B cell (primary cell): ENCODE measurements around the gene NTS. TPM values are rescaled to one million over a fixed set of nuclear protein-coding genes. Genes with fewer than 3 reads are reported as not detected.

ENCODE experiments used
- ATAC-seq: fragments of 200-7000 bp; cut with Tn5 transposase; one replicate; pipeline ENCODE4 v1.10.0; 2021; ENCODE audit warnings: low read depth, mild to moderate bottlenecking, moderate number of reproducible peaks, moderate library complexity
- CTCF ChIA-PET: fragments of 350-600 bp; sonication (Branson Sonifier 250); formaldehyde crosslinking; loops from one replicate; lab custom pipeline; 2021; ENCODE audit warnings: antibody characterized with exemption, inconsistent platforms; lab: Charles Lee
- POLR2A ChIA-PET: fragments of 350-600 bp; sonication (Branson Sonifier 250); formaldehyde crosslinking; loops from one replicate; lab custom pipeline; 2021; ENCODE audit warnings: antibody characterized with exemption; lab: Charles Lee
- DNase-seq: peaks from one replicate; pipeline ENCODE4 v3.0.0; 2013
- H2AFZ ChIP-seq: 2 replicates; pipeline ENCODE4 v1.6.1; 2012; ENCODE audit warnings: mild to moderate bottlenecking, low read depth, low read length; ENCODE audit not compliant: insufficient read depth, poor library complexity, severe bottlenecking
- H3K27ac ChIP-seq, 2 donors: 1 replicate in 1 of 2; 2 replicates in 1 of 2; pipeline ENCODE4 v1.5.1; 2012 to 2013; ENCODE audit warnings: low read length in 2 of 2, mild to moderate bottlenecking in 2 of 2, moderate library complexity in 1 of 2
- H3K27me3 ChIP-seq, 4 experiments: fragments of 200-600 bp in 1 of 4; sonication (generic) in 1 of 4; replicated peaks in 1 of 4; 1 replicate in 2 of 4; 2 replicates in 2 of 4; pipeline versions ENCODE4 v1.6.1 to v1.7.0; 2013 to 2016; ENCODE audit warnings: low read length in 3 of 4, mild to moderate bottlenecking in 2 of 4, mixed read lengths in 1 of 4, moderate library complexity in 1 of 4; ENCODE audit not compliant: insufficient read depth in 4 of 4, control insufficient read depth in 3 of 4; ENCODE audit errors: control extremely low read depth in 1 of 4
- H3K36me3 ChIP-seq, 2 experiments: replicated peaks in 1 of 2; 1 replicate in 1 of 2; 2 replicates in 1 of 2; pipeline versions ENCODE4 v1.6.1 to v1.7.1; 2013; ENCODE audit warnings: low read length in 1 of 2; ENCODE audit not compliant: insufficient read depth in 2 of 2, control insufficient read depth in 1 of 2; ENCODE audit errors: control extremely low read depth in 1 of 2, extremely low read depth in 1 of 2
- H3K4me1 ChIP-seq, 2 donors: fragments of 200-600 bp in 1 of 2; sonication (generic) in 1 of 2; 1 replicate in 1 of 2; 2 replicates in 1 of 2; pipeline versions ENCODE4 v1.5.1 to v1.6.1; 2013 to 2017; ENCODE audit warnings: low read length in 2 of 2; ENCODE audit not compliant: control insufficient read depth in 2 of 2, insufficient read depth in 2 of 2
- H3K4me2 ChIP-seq: replicated peaks from 2 replicates; pipeline ENCODE3; 2012; ENCODE audit warnings: mild to moderate bottlenecking, low read depth, low read length; ENCODE audit not compliant: poor library complexity, severe bottlenecking
- H3K4me3 ChIP-seq, 5 experiments: fragments of 200-600 bp in 1 of 5; sonication (generic) in 1 of 5; 1 replicate in 3 of 5; 2 replicates in 2 of 5; pipeline versions ENCODE4 v1.5.1 to v1.7.0; 2011 to 2016; ENCODE audit warnings: low read length in 4 of 5, mild to moderate bottlenecking in 4 of 5, low read depth in 2 of 5, control low read depth in 1 of 5, moderate library complexity in 1 of 5; ENCODE audit not compliant: insufficient read depth in 1 of 5; ENCODE audit errors: control extremely low read depth in 1 of 5, extremely low read depth in 1 of 5
- H3K79me2 ChIP-seq: fragments of 200-600 bp; sonication (generic); one replicate; pipeline ENCODE4 v1.6.0; 2016; ENCODE audit warnings: low read length; ENCODE audit not compliant: control insufficient read depth, insufficient read depth
- H3K9ac ChIP-seq: fragments of 200-600 bp; sonication (generic); 2 replicates; pipeline ENCODE4 v1.6.1; 2017; ENCODE audit warnings: mild to moderate bottlenecking, low read length, moderate library complexity
- H3K9me3 ChIP-seq, 3 donors: one replicate each; pipeline versions ENCODE4 v1.6.1 to v1.7.1; 2013; ENCODE audit warnings: low read length in 2 of 3; ENCODE audit not compliant: control insufficient read depth in 2 of 3, insufficient read depth in 1 of 3; ENCODE audit errors: control extremely low read depth in 1 of 3
- H4K20me1 ChIP-seq: 2 replicates; pipeline ENCODE4 v1.6.0; 2012; ENCODE audit warnings: mild to moderate bottlenecking, low read length; ENCODE audit not compliant: insufficient read depth, control insufficient read depth, poor library complexity, severe bottlenecking
- H3K27ac Mint-ChIP-seq: one replicate; pipeline ENCODE4 v1.8.0; 2021; ENCODE audit warnings: mixed read lengths
- H3K27me3 Mint-ChIP-seq: one replicate; pipeline ENCODE4 v1.8.0; 2021; ENCODE audit warnings: mixed read lengths
- H3K4me1 Mint-ChIP-seq: one replicate; pipeline ENCODE4 v1.8.0; 2021; ENCODE audit warnings: mixed read lengths
- H3K4me3 Mint-ChIP-seq: one replicate; pipeline ENCODE4 v1.8.0; 2021; ENCODE audit warnings: mixed read lengths
- H3K9me3 Mint-ChIP-seq: one replicate; pipeline ENCODE4 v1.8.0; 2022; ENCODE audit warnings: mixed read lengths; ENCODE audit not compliant: insufficient read depth
- EZH2 ChIP-seq: IDR thresholded peaks from 2 replicates; pipeline ENCODE4 v1.6.1; 2012; ENCODE audit warnings: borderline replicate concordance, low read depth, mild to moderate bottlenecking, moderate library complexity, low read length; ENCODE audit not compliant: insufficient read depth, poor library complexity, severe bottlenecking
- WGBS: methylation state at CpG from one replicate; pipeline ENCODE4 v1.1.5; 2013; ENCODE audit warnings: missing lambda C conversion rate; ENCODE audit not compliant: insufficient coverage; 5-methylcytosine and 5-hydroxymethylcytosine counted together
- intact Hi-C: fragments of 100-400 bp; cut with micrococcal nuclease; formaldehyde crosslinking; loops from one replicate; pipeline ENCODE4 v1.10.0; 2022
- polyA plus RNA-seq: library from polyadenylated mRNA; depleted of rRNA; stranded (reverse); fragments of >200 nt; gene quantifications from 2 replicates; pipeline ENCODE4 v1.2.3, GENCODE V29; 2012
- total RNA-seq, 2 donors: library from RNA; stranded (reverse); fragments of 120-200 nt in 1 of 2; gene quantifications; 1 replicate in 1 of 2; 2 replicates in 1 of 2; pipeline versions ENCODE4 v1.2.3 to v1.2.4, GENCODE V29; 2013 to 2022
- TF ChIP-seq, protein P1 (sequence below): fragments of 200-600 bp; IDR thresholded peaks from one replicate; pipeline ENCODE4 v1.8.0; 2022; ENCODE audit warnings: antibody characterized with exemption, mild to moderate bottlenecking

NTS gene
- total and polyA plus RNA-seq, 2 donors (not counting 1 experiment from before 2014, with no cell fraction given) = not detected

- Histone ChIP-seq H3K4me1 (no peaks in the 10 kb centered on the region), H3K4me3 (no peak within 1 kb of the TSS), H4K20me1 (no peaks in the 10 kb centered on the region), H3K79me2 (no peaks in the 10 kb centered on the region), H2AFZ (no peak within 1 kb of the TSS), H3K9ac (no peak within 1 kb of the TSS), H3K36me3 (no peaks in the 10 kb centered on the region), H3K9me3 (no peaks in the 10 kb centered on the region), H3K27ac (no peak within 1 kb of the TSS), H3K27me3 (no peaks in the 10 kb centered on the region), H3K4me2 (no peak within 1 kb of the TSS)
- H3K9me3 Mint-ChIP-seq = no peaks in the 10 kb centered on the region
- TF ChIP-seq, protein P1, sequence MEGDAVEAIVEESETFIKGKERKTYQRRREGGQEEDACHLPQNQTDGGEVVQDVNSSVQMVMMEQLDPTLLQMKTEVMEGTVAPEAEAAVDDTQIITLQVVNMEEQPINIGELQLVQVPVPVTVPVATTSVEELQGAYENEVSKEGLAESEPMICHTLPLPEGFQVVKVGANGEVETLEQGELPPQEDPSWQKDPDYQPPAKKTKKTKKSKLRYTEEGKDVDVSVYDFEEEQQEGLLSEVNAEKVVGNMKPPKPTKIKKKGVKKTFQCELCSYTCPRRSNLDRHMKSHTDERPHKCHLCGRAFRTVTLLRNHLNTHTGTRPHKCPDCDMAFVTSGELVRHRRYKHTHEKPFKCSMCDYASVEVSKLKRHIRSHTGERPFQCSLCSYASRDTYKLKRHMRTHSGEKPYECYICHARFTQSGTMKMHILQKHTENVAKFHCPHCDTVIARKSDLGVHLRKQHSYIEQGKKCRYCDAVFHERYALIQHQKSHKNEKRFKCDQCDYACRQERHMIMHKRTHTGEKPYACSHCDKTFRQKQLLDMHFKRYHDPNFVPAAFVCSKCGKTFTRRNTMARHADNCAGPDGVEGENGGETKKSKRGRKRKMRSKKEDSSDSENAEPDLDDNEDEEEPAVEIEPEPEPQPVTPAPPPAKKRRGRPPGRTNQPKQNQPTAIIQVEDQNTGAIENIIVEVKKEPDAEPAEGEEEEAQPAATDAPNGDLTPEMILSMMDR = no peak
- TF ChIP-seq EZH2 = no peak
- CTCF ChIA-PET = no interaction called here
- 54% methylated on average over 7 of the region's 15 CpGs for WGBS
- ATAC-seq = no peak
- no peaks in the 10 kb centered on the region for H3K4me1 Mint-ChIP-seq
- H3K4me3 Mint-ChIP-seq = no peak within 1 kb of the TSS
- H3K27me3 Mint-ChIP-seq = no peaks in the 10 kb centered on the region
- POLR2A ChIA-PET = no interaction called here
- intact Hi-C loops = no loop called here
- DNase-seq = no peak
- no peak within 1 kb of the TSS for H3K27ac Mint-ChIP-seq
Observed at GRCh38 chr12:85836197-85837090, 37.7 kb upstream of the NTS start, which contains the start of gene RASSF9. Gene RASSF9, minus strand, starts transcription at chr12:85836409. Its CDS starts 208 bp downstream, at chr12:85836201.
